GM19463 (cell line): ENCODE measurements around the gene STARD3NL.
"Not testable (repeated sequence)": the region's sequence is repeated elsewhere in the genome, so short reads cannot be mapped to it uniquely, and the experiment has no call there.

Experiments used
- ATAC-seq: cut with Tn5 transposase; IDR thresholded peaks from one replicate; pipeline ENCODE4 v1.9.1; 2021; ENCODE audit warnings: mild to moderate bottlenecking, moderate library complexity; ENCODE audit not compliant: unreplicated experiment

The STARD3NL gene

DNA sequence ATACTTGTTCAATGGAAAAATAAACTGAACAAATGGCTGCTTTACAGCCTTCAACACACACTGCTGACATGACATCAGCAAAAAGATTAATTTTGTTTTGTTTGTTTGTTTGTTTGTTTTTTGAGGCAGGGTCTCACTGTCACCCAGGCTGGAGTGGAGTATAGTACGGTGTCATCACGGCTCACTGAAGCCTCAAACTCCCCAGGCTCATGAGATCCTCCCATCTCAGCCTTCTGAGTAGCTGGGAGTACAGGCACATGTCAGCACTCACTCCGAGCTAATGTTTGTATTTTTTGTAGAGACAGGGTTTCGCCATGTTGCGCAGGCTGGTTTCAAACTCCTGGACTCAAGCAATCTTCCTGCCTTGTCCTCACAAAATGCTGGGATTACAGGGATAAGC lies 84.5 kb downstream of the STARD3NL start:
- no peak for ATAC-seq

DNA sequence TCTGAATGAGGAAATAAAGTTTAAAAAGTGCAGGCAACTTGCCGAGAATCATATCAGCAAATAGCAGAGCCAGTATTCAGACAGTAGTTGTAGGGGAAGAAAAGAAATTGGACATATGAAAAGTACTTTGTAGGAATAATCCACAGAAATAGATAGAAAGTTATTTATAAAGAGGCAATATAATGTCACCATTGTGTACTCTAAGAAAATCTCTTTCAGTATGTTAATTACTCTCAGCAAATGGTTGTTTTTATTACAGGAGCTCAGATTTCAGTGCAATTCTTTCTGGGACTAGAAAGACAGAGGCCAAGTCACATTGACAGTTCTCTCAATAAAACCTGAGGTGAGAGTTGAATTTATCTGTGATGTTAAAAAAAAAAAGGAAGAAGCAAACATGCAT lies 85.2 kb downstream of the STARD3NL start:
- ATAC-seq: not testable (repeated sequence)

DNA sequence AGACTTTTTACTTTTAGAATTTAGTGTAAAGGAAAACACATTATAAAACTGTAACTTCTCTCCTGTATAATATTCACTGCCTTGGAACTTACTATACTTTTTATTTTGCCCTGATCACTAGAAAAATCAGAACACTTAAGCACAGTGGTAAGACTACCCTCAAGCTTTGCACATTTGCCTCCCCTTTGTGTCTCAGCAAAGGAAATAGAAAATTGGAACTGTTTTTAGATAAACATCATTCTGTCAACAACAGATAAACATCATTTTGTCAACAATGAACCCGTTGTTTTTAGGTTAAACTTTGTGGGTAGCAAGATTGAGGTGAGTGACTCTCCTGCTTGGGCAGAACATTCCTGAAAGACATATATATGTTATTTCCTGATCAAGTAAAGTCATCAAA lies 86.6 kb downstream of the STARD3NL start:
- not testable (repeated sequence) for ATAC-seq

DNA sequence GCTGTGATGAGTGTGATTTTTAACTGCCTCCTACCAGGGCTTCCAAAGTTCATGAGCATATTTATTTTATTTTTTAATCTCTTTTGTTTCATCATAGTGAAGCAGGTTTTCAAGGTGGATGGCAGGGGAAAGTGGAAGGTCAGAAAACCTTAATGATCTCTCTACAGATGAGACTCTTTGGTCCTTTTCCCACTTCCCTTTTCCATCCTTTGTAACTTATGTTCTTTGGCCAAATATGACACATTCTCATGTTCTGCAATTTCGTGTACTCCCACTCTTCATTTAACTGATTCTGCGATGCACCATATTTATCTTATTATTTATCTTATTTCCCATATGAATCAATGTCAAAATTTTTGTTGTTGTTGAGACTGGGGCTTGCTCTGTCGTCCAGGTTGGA lies 87.9 kb downstream of the STARD3NL start:
- not testable (repeated sequence) for ATAC-seq

DNA sequence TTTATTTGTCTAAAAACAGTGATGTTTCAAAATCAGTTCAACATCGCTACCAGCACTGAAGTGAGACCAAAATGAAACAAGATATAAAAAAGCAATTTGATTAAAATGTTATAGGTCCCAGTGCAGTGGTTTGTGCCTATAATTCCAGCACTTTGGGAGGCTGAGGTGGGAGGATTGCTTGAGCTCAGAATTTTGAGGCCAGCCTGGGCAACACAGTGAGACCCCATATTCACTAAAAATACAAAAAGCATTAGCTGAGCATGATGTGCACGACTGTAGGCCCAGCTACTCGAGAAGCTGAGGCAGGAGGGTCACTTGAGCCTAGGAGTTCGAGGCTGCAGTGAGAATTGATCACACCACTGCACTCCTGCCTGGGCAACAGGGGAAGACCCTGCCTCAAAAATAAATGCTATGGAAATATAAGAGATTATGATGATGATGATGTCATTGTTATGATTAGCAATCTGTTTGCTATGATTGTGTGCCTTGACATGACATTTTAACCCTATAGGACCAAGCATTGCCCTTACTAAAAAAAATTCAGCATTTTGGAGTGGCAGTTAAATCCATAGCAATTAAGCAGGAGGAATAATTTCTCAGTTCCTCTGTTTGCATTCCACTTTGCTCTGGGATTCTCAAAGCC lies 91.8 kb downstream of the STARD3NL start:
- not testable (repeated sequence) for ATAC-seq

DNA sequence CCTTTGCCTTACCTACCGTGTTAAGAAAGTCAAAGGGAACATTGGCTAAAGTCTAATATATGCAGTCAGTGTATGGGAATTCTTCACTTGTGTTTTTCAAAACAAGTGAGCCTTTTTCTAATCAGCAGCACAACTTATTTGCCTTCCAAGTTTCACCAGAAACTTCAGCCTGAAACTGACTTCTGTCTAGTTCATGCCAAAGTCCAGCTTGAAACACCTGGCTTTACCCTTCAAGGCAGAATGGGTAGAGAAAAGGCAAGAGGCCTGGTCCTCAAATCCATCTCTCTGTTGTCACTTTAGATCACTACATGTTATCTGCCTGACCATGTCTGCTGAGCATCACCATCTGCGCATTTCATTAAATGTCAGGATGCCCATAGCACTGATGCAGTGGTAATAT lies 92.4 kb downstream of the STARD3NL start:
- not testable (repeated sequence) for ATAC-seq

DNA sequence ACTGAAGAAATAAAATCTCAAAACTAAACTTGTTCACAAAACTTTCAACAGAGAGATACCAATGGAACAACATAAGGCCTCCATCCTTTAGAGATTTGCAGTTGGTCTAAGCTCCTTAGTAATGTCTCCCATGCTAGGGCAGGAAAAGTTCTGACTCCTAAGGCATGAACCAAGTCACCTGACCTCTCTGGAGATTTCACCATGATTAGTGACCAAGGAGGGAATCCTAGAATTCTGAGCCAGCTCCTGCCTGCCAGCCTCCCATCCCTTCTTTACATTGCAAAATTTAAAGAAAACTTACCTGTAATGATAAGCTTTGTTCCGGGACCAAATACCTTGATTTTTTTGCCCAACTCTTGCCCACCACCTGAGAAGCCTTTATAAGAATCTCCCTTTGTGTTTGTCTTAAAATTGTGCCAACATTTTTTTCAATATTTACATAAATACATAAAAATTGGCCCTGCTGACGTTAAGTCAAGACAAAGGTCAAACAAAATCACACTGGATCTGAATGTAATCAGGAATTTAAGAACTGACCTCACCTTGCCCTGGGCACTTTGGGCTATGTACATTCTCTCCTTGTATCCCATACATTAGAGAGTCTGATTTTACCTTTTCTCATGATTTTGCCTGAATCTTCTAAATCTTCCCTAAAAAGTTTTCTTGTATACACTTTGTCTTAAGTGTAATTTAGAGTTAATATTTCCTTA lies 95.4 kb downstream of the STARD3NL start, which contains the start of gene TARP:
TARP (minus strand) TSS at position 351 of the 710 bp plus-strand sequence.
- ATAC-seq: no peak

DNA sequence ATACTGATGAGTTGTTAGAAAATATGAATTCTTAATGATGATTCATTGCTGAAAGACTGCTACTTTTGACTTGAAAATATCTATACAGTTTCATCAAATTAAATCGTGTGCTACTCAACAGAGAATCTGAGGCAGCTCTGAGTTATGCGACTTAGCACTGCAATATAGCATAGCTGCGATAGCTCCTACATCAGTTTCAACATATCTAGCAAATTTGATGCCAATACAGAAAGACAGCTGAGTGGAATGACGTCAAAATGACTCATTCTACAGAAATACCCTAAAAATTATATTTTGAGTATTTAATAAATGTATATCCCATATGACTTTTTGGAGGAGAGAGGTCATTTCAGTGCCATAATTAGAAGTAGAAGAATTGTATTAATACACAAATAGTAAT lies 96.4 kb downstream of the STARD3NL start:
- no peak for ATAC-seq

DNA sequence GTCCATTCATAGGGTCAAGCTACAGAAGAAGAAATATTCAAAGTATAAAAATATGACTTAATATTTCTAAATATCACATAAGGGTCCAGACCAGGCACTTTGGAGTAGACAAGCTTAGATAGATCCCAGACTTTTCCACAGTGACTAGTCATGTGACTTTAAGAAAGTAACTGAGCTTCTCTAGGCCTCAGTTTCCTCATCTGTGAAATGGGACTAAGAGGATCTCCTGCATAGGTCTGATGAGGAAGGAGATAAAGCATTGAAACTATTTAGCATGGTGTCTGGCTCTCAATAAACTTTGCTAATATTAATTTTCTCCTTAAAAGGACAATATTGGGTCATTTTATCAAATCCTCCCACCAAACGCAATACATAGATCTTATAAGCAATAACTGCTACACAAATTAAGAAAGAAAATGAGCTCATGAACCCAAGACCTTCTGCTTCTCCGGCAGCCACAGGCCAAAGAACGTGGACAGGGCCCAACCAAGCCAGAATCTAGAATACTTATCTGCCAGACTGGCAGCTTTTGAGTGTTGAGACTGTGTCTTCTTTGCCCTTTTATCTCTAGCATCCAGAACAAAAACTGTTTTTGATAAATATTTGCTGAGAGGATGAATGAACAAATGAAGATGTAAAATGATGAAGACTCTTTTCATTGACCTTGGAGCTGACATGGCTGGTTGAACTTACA lies 97.0 kb downstream of the STARD3NL start:
- no peak for ATAC-seq

DNA sequence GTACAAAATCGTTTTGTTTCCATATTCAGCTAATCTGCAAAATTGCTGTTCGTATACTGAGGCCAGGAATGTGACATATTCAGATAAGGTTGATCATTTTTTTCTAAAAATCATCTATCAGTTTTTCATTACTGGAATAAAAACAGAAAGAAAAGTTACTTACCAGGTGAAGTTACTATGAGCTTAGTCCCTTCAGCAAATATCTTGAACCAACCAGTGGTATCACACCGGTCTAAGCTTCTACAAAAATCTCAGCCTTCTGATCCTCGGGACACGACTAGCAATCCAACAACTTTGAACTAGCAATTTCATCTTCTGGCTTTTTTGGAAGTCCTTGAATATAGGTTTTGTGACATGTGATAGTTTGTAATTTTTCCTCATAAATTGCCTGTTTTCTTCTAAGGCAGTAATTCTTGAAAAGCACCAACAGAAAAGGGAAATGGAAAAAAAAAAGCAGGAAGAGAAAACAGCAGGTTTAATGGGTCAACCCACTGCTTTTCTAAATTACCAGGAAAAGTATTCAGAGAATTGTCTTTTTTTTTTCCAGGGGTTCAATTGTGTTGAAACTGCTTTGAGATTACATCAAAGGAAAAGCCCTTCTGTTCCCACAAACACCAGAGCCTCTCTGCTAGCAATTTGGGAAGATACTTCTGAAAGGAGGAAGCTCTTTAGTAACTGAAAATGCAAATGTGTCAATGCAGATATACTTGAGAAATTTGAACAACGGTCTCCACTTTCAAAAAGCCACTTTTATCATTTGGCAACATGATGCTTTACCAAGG lies 98.2 kb downstream of the STARD3NL start:
- no peak for ATAC-seq

DNA sequence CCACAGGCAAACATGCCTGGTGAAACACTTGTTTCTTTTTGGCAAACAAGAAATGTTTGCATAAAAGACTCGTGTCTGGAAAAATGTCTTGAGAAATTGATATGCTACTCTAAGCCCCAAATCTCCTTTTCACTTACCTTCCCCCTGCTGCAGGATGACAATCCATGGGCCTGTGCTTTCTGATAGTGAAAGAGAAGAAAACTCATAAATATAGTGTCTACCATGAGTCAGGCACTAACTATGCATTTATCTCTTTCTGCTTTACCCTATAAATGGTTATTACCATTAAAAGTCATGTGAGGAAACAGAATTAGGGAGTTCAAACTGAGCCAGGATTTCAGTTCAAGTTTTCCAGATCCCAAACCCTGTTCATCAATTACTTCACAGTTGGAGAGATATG lies 102.0 kb downstream of the STARD3NL start:
- ATAC-seq: no peak
